Loucy (cell line): ENCODE results near the gene KLF18.

Experiments
- H2AFZ ChIP-seq: fragments of 200-600 bp; sonication (generic); 2 replicates; pipeline ENCODE4 v1.6.0; 2016; ENCODE audit warnings: antibody characterized with exemption, mild to moderate bottlenecking, low read length, moderate library complexity
- H3F3A ChIP-seq: fragments of 200-600 bp; 2 replicates; pipeline ENCODE4 v1.6.0; 2016; ENCODE audit warnings: antibody characterized with exemption, low read depth, mild to moderate bottlenecking
- H3K27me3 ChIP-seq: fragments of 200-600 bp; sonication (generic); 2 replicates; pipeline ENCODE4 v1.6.1; 2014; ENCODE audit warnings: low read length, mild to moderate bottlenecking; ENCODE audit not compliant: insufficient read depth, poor library complexity, severe bottlenecking
- H3K36me3 ChIP-seq: fragments of 200-600 bp; sonication (generic); 2 replicates; pipeline ENCODE4 v1.6.1; 2016; ENCODE audit warnings: low read length; ENCODE audit not compliant: insufficient read depth
- H3K4me1 ChIP-seq: fragments of 200-600 bp; sonication (generic); 2 replicates; pipeline ENCODE4 v1.5.1; 2014; ENCODE audit warnings: low read length, mild to moderate bottlenecking; ENCODE audit not compliant: insufficient read depth, poor library complexity, severe bottlenecking
- H3K4me2 ChIP-seq: fragments of 200-600 bp; sonication (generic); 2 replicates; pipeline ENCODE4 v1.6.0; 2014; ENCODE audit warnings: antibody characterized with exemption, low read length, low read depth, mild to moderate bottlenecking; ENCODE audit not compliant: poor library complexity, severe bottlenecking
- H3K4me3 ChIP-seq: fragments of 200-600 bp; sonication (generic); 2 replicates; pipeline ENCODE4 v1.5.1; 2014; ENCODE audit warnings: low read length, mild to moderate bottlenecking, mixed read lengths; ENCODE audit not compliant: poor library complexity, severe bottlenecking
- H3K79me2 ChIP-seq: fragments of 200-600 bp; sonication (generic); 2 replicates; pipeline ENCODE4 v1.6.1; 2014; ENCODE audit warnings: low read length; ENCODE audit not compliant: insufficient read depth
- H3K9ac ChIP-seq: fragments of 200-600 bp; sonication (generic); 2 replicates; pipeline ENCODE4 v1.6.0; 2014; ENCODE audit warnings: mild to moderate bottlenecking, low read depth, low read length, moderate library complexity; ENCODE audit not compliant: poor library complexity, severe bottlenecking
- H3K9me2 ChIP-seq: fragments of 200-600 bp; sonication (generic); replicated peaks from 2 replicates; pipeline ENCODE4 v1.6.1; 2016; ENCODE audit warnings: low read depth, low read length, mixed read lengths
- H3K9me3 ChIP-seq: fragments of 200-600 bp; sonication (generic); 2 replicates; pipeline ENCODE4 v1.6.1; 2014; ENCODE audit warnings: mild to moderate bottlenecking, antibody characterized with exemption, low read length, low read depth; ENCODE audit not compliant: insufficient read depth
- H4K20me1 ChIP-seq: fragments of 200-600 bp; sonication (generic); 2 replicates; pipeline ENCODE4 v1.6.0; 2014; ENCODE audit warnings: antibody characterized with exemption, low read length, mild to moderate bottlenecking; ENCODE audit not compliant: insufficient read depth, poor library complexity, severe bottlenecking
- EZH2phosphoT487 ChIP-seq: fragments of 200-600 bp; IDR thresholded peaks from 2 replicates; pipeline ENCODE4 v1.6.1; 2018; ENCODE audit warnings: antibody characterized with exemption, mild to moderate bottlenecking, moderate library complexity, borderline replicate concordance
- TF ChIP-seq, protein P1 (sequence below): fragments of 200-600 bp; sonication (generic); conservative IDR thresholded peaks from 2 replicates; pipeline ENCODE4 v1.5.1; 2014; ENCODE audit warnings: mild to moderate bottlenecking, antibody characterized with exemption, low read length

Gene KLF18

GRCh38 chr1:44131411-44131810 is 10.0 kb downstream of the KLF18 start:
- no peaks in the 10 kb centered on the region for H3K9me2 ChIP-seq
- H3F3A ChIP-seq = no peaks in the 10 kb centered on the region
- TF ChIP-seq EZH2phosphoT487 = no peak
- TF ChIP-seq, protein P1, sequence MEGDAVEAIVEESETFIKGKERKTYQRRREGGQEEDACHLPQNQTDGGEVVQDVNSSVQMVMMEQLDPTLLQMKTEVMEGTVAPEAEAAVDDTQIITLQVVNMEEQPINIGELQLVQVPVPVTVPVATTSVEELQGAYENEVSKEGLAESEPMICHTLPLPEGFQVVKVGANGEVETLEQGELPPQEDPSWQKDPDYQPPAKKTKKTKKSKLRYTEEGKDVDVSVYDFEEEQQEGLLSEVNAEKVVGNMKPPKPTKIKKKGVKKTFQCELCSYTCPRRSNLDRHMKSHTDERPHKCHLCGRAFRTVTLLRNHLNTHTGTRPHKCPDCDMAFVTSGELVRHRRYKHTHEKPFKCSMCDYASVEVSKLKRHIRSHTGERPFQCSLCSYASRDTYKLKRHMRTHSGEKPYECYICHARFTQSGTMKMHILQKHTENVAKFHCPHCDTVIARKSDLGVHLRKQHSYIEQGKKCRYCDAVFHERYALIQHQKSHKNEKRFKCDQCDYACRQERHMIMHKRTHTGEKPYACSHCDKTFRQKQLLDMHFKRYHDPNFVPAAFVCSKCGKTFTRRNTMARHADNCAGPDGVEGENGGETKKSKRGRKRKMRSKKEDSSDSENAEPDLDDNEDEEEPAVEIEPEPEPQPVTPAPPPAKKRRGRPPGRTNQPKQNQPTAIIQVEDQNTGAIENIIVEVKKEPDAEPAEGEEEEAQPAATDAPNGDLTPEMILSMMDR = no peak
- H2AFZ ChIP-seq = no peak overlapping the region
- no peaks in the 10 kb centered on the region for H3K79me2 ChIP-seq
- no peaks in the 10 kb centered on the region for H3K27me3 ChIP-seq
- no peaks in the 10 kb centered on the region for H3K36me3 ChIP-seq
- H3K9me3 ChIP-seq = no peaks in the 10 kb centered on the region
- no peaks in the 10 kb centered on the region for H3K4me1 ChIP-seq
- no peak overlapping the region for H3K4me3 ChIP-seq
- H3K4me2 ChIP-seq = no peak overlapping the region
- no peak overlapping the region for H3K9ac ChIP-seq
- no peaks in the 10 kb centered on the region for H4K20me1 ChIP-seq

GRCh38 chr1:44129616-44130500 is 11.6 kb downstream of the KLF18 start:
- H2AFZ ChIP-seq = no peak overlapping the region
- no peak overlapping the region for H3K4me2 ChIP-seq
- no peaks in the 10 kb centered on the region for H3K9me3 ChIP-seq
- no peaks in the 10 kb centered on the region for H4K20me1 ChIP-seq
- H3F3A ChIP-seq = no peaks in the 10 kb centered on the region
- TF ChIP-seq, protein P1 = no peak
- no peak for TF ChIP-seq EZH2phosphoT487
- H3K4me3 ChIP-seq = no peak overlapping the region
- no peaks in the 10 kb centered on the region for H3K36me3 ChIP-seq
- H3K79me2 ChIP-seq = no peaks in the 10 kb centered on the region
- H3K9ac ChIP-seq = no peak overlapping the region
- no peaks in the 10 kb centered on the region for H3K9me2 ChIP-seq
- no peaks in the 10 kb centered on the region for H3K27me3 ChIP-seq
- no peaks in the 10 kb centered on the region for H3K4me1 ChIP-seq

DNA sequence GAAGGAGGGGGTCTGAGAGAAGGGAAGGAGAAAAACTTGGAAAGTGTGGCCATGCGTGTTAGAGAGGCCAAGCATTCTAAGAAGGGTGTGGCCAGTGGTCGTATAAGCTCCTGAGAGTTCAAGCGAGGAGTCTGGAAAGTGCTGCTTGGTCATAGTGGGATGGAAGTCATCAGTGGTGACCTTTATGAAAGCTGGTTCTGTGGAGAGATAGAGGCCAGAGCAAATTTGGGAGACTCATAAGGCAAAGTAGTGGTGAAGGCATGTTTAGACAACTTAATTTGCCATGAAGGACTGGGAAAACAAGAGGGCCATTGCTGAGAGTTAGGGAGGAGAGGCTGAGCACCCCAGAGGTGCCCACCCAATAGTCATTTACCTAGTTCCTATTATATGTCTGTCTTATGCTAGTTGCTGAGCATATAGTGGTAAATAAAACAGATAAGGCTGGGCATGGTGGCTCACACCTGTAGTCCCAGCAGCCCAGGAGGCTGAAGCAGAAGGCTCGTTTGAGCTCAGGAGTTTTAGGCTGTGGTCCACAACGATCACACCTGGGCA is 21.0 kb downstream of the KLF18 start:
- TF ChIP-seq EZH2phosphoT487 = no peak
- TF ChIP-seq, protein P1 = no peak
- Histone ChIP-seq H3K9me2 (no peaks in the 10 kb centered on the region), H4K20me1 (no peaks in the 10 kb centered on the region), H3K4me1 (no peaks in the 10 kb centered on the region), H3K79me2 (no peaks in the 10 kb centered on the region), H3K9ac (no peak overlapping the region), H3F3A (no peaks in the 10 kb centered on the region), H2AFZ (no peak overlapping the region), H3K4me2 (no peak overlapping the region), H3K9me3 (no peaks in the 10 kb centered on the region), H3K27me3 (no peaks in the 10 kb centered on the region), H3K4me3 (no peak overlapping the region), H3K36me3 (no peaks in the 10 kb centered on the region)
